H1 (cell line): Measurements from ENCODE around the gene C7orf57. TPM values are rescaled to one million over a fixed set of nuclear protein-coding genes. Genes with fewer than 3 reads are reported as not detected.

Experiments
- CTCF ChIA-PET: fragments of 300-600 bp; sonication (Branson Sonifier 250); formaldehyde crosslinking; loops from one replicate; lab custom pipeline; 2021; ENCODE audit not compliant: partially characterized antibody; lab: Charles Lee
- POLR2A ChIA-PET: fragments of 300-600 bp; sonication (Branson Sonifier 250); formaldehyde crosslinking; loops from one replicate; lab custom pipeline; 2021; ENCODE audit warnings: inconsistent platforms; ENCODE audit not compliant: partially characterized antibody; lab: Charles Lee
- DNase-seq, 2 experiments: peaks; one replicate each; pipeline versions ENCODE4 v3.0.0 to v3.0.0-alpha.2; 2010 to 2022; ENCODE audit warnings: low spot score in 2 of 2, low read depth in 1 of 2, mixed read lengths in 1 of 2
- FAIRE-seq: peaks from 2 replicates; lab custom pipeline; 2011; peaks lifted over from hg19 to GRCh38; lab: Jason Lieb, UNC
- H2AFZ ChIP-seq: 2 replicates; pipeline ENCODE4 v1.8.1; 2012; ENCODE audit warnings: low read length, inconsistent platforms
- H2AK5ac ChIP-seq: 2 replicates; pipeline ENCODE4 v1.6.1; 2013; ENCODE audit warnings: low read depth, low read length
- H2BK120ac ChIP-seq: replicated peaks from 2 replicates; pipeline ENCODE3; 2013; ENCODE audit warnings: low read depth, low read length, inconsistent platforms
- H2BK12ac ChIP-seq: 2 replicates; pipeline ENCODE4 v1.6.1; 2013; ENCODE audit warnings: low read depth, low read length
- H2BK15ac ChIP-seq: 2 replicates; pipeline ENCODE4 v1.6.1; 2013; ENCODE audit warnings: low read length
- H2BK20ac ChIP-seq: 2 replicates; pipeline ENCODE4 v1.6.1; 2013; ENCODE audit warnings: low read length
- H2BK5ac ChIP-seq: 2 replicates; pipeline ENCODE4 v1.6.1; 2013; ENCODE audit warnings: low read depth, low read length
- H3K14ac ChIP-seq: 2 replicates; pipeline ENCODE4 v1.6.1; 2013; ENCODE audit warnings: inconsistent platforms; ENCODE audit not compliant: insufficient read length
- H3K18ac ChIP-seq: 2 replicates; pipeline ENCODE4 v1.6.1; 2013; ENCODE audit warnings: low read length; ENCODE audit errors: extremely low read depth
- H3K23ac ChIP-seq: 2 replicates; pipeline ENCODE4 v1.6.1; 2013; ENCODE audit warnings: inconsistent platforms; ENCODE audit not compliant: insufficient read length
- H3K23me2 ChIP-seq: 2 replicates; pipeline ENCODE4 v1.6.1; 2013; ENCODE audit warnings: low read depth, low read length
- H3K27ac ChIP-seq: 2 replicates; pipeline ENCODE4 v1.6.1; 2011; ENCODE audit warnings: low read depth, low read length, inconsistent platforms
- H3K27me3 ChIP-seq, 4 experiments: replicated peaks in 1 of 4; 1 replicate in 1 of 4; 2 replicates in 3 of 4; pipeline versions ENCODE4 v1.6.1 to v1.8.1; 2011 to 2013; ENCODE audit warnings: low read length in 3 of 4, mild to moderate bottlenecking in 3 of 4, inconsistent platforms in 2 of 4, mixed read lengths in 2 of 4, moderate library complexity in 1 of 4; ENCODE audit not compliant: control insufficient read depth in 3 of 4, insufficient read depth in 3 of 4; ENCODE audit errors: extremely low read depth in 1 of 4
- H3K36me3 ChIP-seq, 4 experiments: 2 replicates each; pipeline versions ENCODE4 v1.6.1 to v1.8.1; 2011 to 2013; ENCODE audit warnings: mild to moderate bottlenecking in 4 of 4, low read length in 3 of 4, moderate library complexity in 2 of 4, control low read depth in 1 of 4, inconsistent platforms in 1 of 4; ENCODE audit not compliant: insufficient read depth in 4 of 4, control insufficient read depth in 2 of 4
- H3K4ac ChIP-seq: replicated peaks from 2 replicates; pipeline ENCODE3; 2013; ENCODE audit warnings: low read length, low read depth, mixed read lengths, inconsistent platforms; ENCODE audit not compliant: insufficient read length
- H3K4me1 ChIP-seq, 4 experiments: replicated peaks in 1 of 4; 1 replicate in 1 of 4; 2 replicates in 3 of 4; pipeline versions ENCODE4 v1.6.1 to v1.8.1; 2011 to 2013; ENCODE audit warnings: low read length in 3 of 4, inconsistent platforms in 2 of 4, mixed read lengths in 1 of 4; ENCODE audit not compliant: insufficient read depth in 4 of 4, control insufficient read depth in 3 of 4
- H3K4me2 ChIP-seq, 2 experiments: 2 replicates each; pipeline versions ENCODE4 v1.6.1 to v1.8.1; 2011 to 2013; ENCODE audit warnings: low read depth in 2 of 2, low read length in 2 of 2, control low read depth in 1 of 2, inconsistent platforms in 1 of 2, mild to moderate bottlenecking in 1 of 2; ENCODE audit not compliant: insufficient read depth in 1 of 2
- H3K4me3 ChIP-seq, 4 experiments: fragments of 200-600, 300-600 bp in 1 of 4; sonication (generic), shearing (Covaris generic), sonication (Bioruptor Twin) in 1 of 4; 2 replicates each; pipeline versions ENCODE4 v1.5.1 to v1.8.1; 2011 to 2016; ENCODE audit warnings: low read length in 4 of 4, low read depth in 3 of 4, control low read depth in 2 of 4, inconsistent platforms in 2 of 4, mild to moderate bottlenecking in 2 of 4, mixed read lengths in 1 of 4, moderate library complexity in 1 of 4; ENCODE audit not compliant: insufficient read depth in 2 of 4; ENCODE audit errors: extremely low read depth in 1 of 4
- H3K56ac ChIP-seq: replicated peaks from 2 replicates; pipeline ENCODE3; 2013; ENCODE audit warnings: low read depth, mild to moderate bottlenecking, mixed read lengths, low read length, inconsistent platforms; ENCODE audit not compliant: insufficient read length
- H3K79me1 ChIP-seq: 2 replicates; pipeline ENCODE4 v1.6.1; 2013; ENCODE audit warnings: low read depth, low read length, control low read depth
- H3K79me2 ChIP-seq, 2 experiments: 2 replicates each; pipeline versions ENCODE4 v1.6.1 to v1.8.1; 2012 to 2013; ENCODE audit warnings: low read length in 2 of 2, mild to moderate bottlenecking in 2 of 2, inconsistent platforms in 1 of 2; ENCODE audit not compliant: insufficient read depth in 2 of 2, control insufficient read depth in 1 of 2
- H3K9ac ChIP-seq, 4 experiments: replicated peaks in 1 of 4; 1 replicate in 1 of 4; 2 replicates in 3 of 4; pipeline versions ENCODE4 v1.6.1 to v1.8.1; 2011 to 2013; ENCODE audit warnings: low read depth in 3 of 4, low read length in 3 of 4, control low read depth in 2 of 4, mild to moderate bottlenecking in 2 of 4, moderate library complexity in 2 of 4, inconsistent platforms in 1 of 4; ENCODE audit errors: extremely low read depth in 1 of 4
- H3K9me3 ChIP-seq, 2 experiments: 2 replicates each; pipeline versions ENCODE4 v1.6.1 to v1.8.1; 2012 to 2013; ENCODE audit warnings: mild to moderate bottlenecking in 2 of 2, moderate library complexity in 2 of 2, control low read depth in 1 of 2, inconsistent platforms in 1 of 2, low read depth in 1 of 2, low read length in 1 of 2, mixed read lengths in 1 of 2; ENCODE audit not compliant: insufficient read depth in 2 of 2
- H4K20me1 ChIP-seq, 2 experiments: replicated peaks in 1 of 2; 2 replicates each; pipeline versions ENCODE3 to v1.8.1; 2011 to 2013; ENCODE audit warnings: inconsistent platforms in 2 of 2, low read length in 2 of 2, mild to moderate bottlenecking in 1 of 2; ENCODE audit not compliant: insufficient read depth in 2 of 2, control insufficient read depth in 1 of 2
- H4K5ac ChIP-seq: 2 replicates; pipeline ENCODE4 v1.6.1; 2013; ENCODE audit warnings: low read length, low read depth, mixed read lengths, inconsistent platforms; ENCODE audit not compliant: insufficient read length
- H4K8ac ChIP-seq: 2 replicates; pipeline ENCODE4 v1.8.0; 2013; ENCODE audit warnings: mild to moderate bottlenecking, moderate library complexity, low read length, inconsistent platforms; ENCODE audit not compliant: insufficient read depth; ENCODE audit errors: extremely low read depth
- H4K91ac ChIP-seq: replicated peaks from 2 replicates; pipeline ENCODE3; 2013; ENCODE audit warnings: low read length, mixed read lengths, inconsistent platforms; ENCODE audit not compliant: insufficient read length
- ATF2 ChIP-seq: IDR thresholded peaks from 2 replicates; pipeline ENCODE4 v1.6.1; 2012; ENCODE audit warnings: low read length, inconsistent platforms
- BRCA1 ChIP-seq: IDR thresholded peaks from 2 replicates; pipeline ENCODE4 v1.6.1; 2012; ENCODE audit warnings: low read depth, low read length, improper control_type of control experiment
- HDAC6 ChIP-seq: IDR thresholded peaks from one replicate; pipeline ENCODE4 v1.7.1; 2012; ENCODE audit warnings: low read depth, mild to moderate bottlenecking, inconsistent platforms, low read length, moderate library complexity
- NANOG ChIP-seq: IDR thresholded peaks from 2 replicates; pipeline ENCODE4 v1.6.1; 2011; ENCODE audit warnings: low read length, low read depth, mild to moderate bottlenecking, inconsistent platforms; ENCODE audit not compliant: insufficient read depth, poor library complexity, severe bottlenecking
- PHF8 ChIP-seq: fragments of 200-600 bp; sonication (generic); conservative IDR thresholded peaks from 2 replicates; pipeline ENCODE4 v1.7.1; 2012; ENCODE audit warnings: low read depth, mild to moderate bottlenecking, inconsistent platforms, low read length, moderate library complexity
- RXRA ChIP-seq: IDR thresholded peaks from 2 replicates; pipeline ENCODE4 v1.6.1; 2011; ENCODE audit warnings: low read depth, mild to moderate bottlenecking, low read length, moderate library complexity; ENCODE audit not compliant: insufficient read depth
- SIRT6 ChIP-seq: IDR thresholded peaks from one replicate; pipeline ENCODE4 v1.7.1; 2012; ENCODE audit warnings: low read length, inconsistent platforms
- SP1 ChIP-seq: IDR thresholded peaks from 2 replicates; pipeline ENCODE4 v1.6.1; 2011; ENCODE audit warnings: low read depth, low read length
- TAF7 ChIP-seq: optimal IDR thresholded peaks from 2 replicates; pipeline ENCODE3; 2011; ENCODE audit warnings: low read depth, mild to moderate bottlenecking, inconsistent platforms, low read length, moderate library complexity, borderline replicate concordance
- WGBS, 2 experiments: shearing (Covaris generic) in 1 of 2; methylation state at CpG; one replicate each; pipeline versions ENCODE4 v1.1.6 to v1.1.7; 2013 to 2015; ENCODE audit warnings: low lambda C conversion rate in 2 of 2, mixed read lengths in 2 of 2, inconsistent platforms in 1 of 2, low coverage in 1 of 2, missing lambda C conversion rate in 1 of 2; ENCODE audit not compliant: insufficient replicate concordance in 2 of 2, insufficient coverage in 1 of 2, insufficient read length in 1 of 2; ENCODE audit errors: extremely low coverage in 1 of 2, missing lambda C conversion rate in 1 of 2; 5-methylcytosine and 5-hydroxymethylcytosine counted together
- polyA plus RNA-seq, 7 experiments: library from polyadenylated mRNA; depleted of rRNA in 3 of 7; stranded (reverse) in 5 of 7; unstranded in 2 of 7; fragments of >200 nt in 5 of 7; fragments of 200-250 nt in 2 of 7; gene quantifications; 1 replicate in 5 of 7; 2 replicates in 1 of 7; 4 replicates in 1 of 7; pipeline versions ENCODE4 v1.2.1 to v1.2.3, GENCODE V29; 2011 to 2013; ENCODE audit warnings: missing spikeins in 2 of 7, mixed read lengths in 2 of 7
- total RNA-seq: library from RNA; stranded (reverse); fragmentation: NEBNext Ultra II Directional; extraction: Animal tissue kit (Norgen Biotek cat#: 25700); gene quantifications from 2 replicates; pipeline ENCODE4 v1.2.1, GENCODE V29; 2021
- TF ChIP-seq, protein P1 (sequence below), 3 experiments: IDR thresholded peaks; 1 replicate in 2 of 3; 2 replicates in 1 of 3; pipeline versions ENCODE4 v1.5.1 to v1.6.1; 2011; ENCODE audit warnings: low read length in 3 of 3, mild to moderate bottlenecking in 3 of 3, inconsistent platforms in 2 of 3, low read depth in 1 of 3, moderate library complexity in 1 of 3; ENCODE audit not compliant: insufficient read depth in 1 of 3; ENCODE audit errors: control extremely low read depth in 1 of 3

The C7orf57 gene
- total and polyA plus RNA-seq, 2 of the 8 experiments (the other 6 are each of a cell fraction or from before 2014, with no cell fraction given): 0.08 to 0.56 TPM

GRCh38 chr7:48017674-48018073 is 17.7 kb upstream of the C7orf57 start:
- 88% methylated on average over 4 of the region's 4 CpGs; no CpG with 5 or more reads in 1 of the 2 experiments for WGBS, 2 experiments
- TF ChIP-seq, protein P1, sequence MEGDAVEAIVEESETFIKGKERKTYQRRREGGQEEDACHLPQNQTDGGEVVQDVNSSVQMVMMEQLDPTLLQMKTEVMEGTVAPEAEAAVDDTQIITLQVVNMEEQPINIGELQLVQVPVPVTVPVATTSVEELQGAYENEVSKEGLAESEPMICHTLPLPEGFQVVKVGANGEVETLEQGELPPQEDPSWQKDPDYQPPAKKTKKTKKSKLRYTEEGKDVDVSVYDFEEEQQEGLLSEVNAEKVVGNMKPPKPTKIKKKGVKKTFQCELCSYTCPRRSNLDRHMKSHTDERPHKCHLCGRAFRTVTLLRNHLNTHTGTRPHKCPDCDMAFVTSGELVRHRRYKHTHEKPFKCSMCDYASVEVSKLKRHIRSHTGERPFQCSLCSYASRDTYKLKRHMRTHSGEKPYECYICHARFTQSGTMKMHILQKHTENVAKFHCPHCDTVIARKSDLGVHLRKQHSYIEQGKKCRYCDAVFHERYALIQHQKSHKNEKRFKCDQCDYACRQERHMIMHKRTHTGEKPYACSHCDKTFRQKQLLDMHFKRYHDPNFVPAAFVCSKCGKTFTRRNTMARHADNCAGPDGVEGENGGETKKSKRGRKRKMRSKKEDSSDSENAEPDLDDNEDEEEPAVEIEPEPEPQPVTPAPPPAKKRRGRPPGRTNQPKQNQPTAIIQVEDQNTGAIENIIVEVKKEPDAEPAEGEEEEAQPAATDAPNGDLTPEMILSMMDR (IDR thresholded peaks at IDR 0.05; ENCODE audit: control extremely low read depth in 1 of 3, insufficient read depth in 1 of 3, low read depth in 1 of 3, low read length in 3 of 3): no peak
- no peak for TF ChIP-seq ATF2
- TF ChIP-seq HDAC6: no peak
- no peak for TF ChIP-seq RXRA
- no peak for TF ChIP-seq BRCA1
- no peak for TF ChIP-seq TAF7
- no peak for TF ChIP-seq SIRT6
- TF ChIP-seq PHF8: no peak
- no peak for TF ChIP-seq NANOG
- TF ChIP-seq SP1: no peak

More at GRCh38 chr7:48017674-48018073, 17.7 kb upstream of the C7orf57 start:
- H2BK20ac ChIP-seq: no peak overlapping the region
- H3K27ac ChIP-seq: no peak overlapping the region
- DNase-seq (no peak), FAIRE-seq (no peak)
- H2AFZ ChIP-seq: no peak overlapping the region
- H3K14ac ChIP-seq: no peak overlapping the region
- no peak overlapping the region for H4K91ac ChIP-seq
- H4K20me1 ChIP-seq: no peaks in the 10 kb centered on the region
- H3K56ac ChIP-seq: no peak overlapping the region
- no peaks in the 10 kb centered on the region for H3K9me3 ChIP-seq
- H3K23me2 ChIP-seq: 0 out of 2 replicates have a peak, but pooled peaks cover 2% of the 10 kb centered on the region
- no peak overlapping the region for H2BK15ac ChIP-seq
- H3K23ac ChIP-seq: no peak overlapping the region
- H2BK5ac ChIP-seq: no peak overlapping the region
- no peak overlapping the region for H3K4me3 ChIP-seq
- no peaks in the 10 kb centered on the region for H3K79me2 ChIP-seq
- H2AK5ac ChIP-seq: no peak overlapping the region
- no peak overlapping the region for H2BK120ac ChIP-seq
- no peak overlapping the region for H3K18ac ChIP-seq
- H4K5ac ChIP-seq: no peak overlapping the region
- ChIA-PET CTCF (interaction anchor here (0.6 kb wide), 1 partner anchor 187 kb away, joined by 3 read pairs; no protein-coding TSS in a partner anchor), POLR2A (no interaction called here)
- no peaks in the 10 kb centered on the region for H3K36me3 ChIP-seq
- H3K4me2 ChIP-seq: no peak overlapping the region
- no peak overlapping the region for H2BK12ac ChIP-seq
- H3K4me1 ChIP-seq: no peaks in the 10 kb centered on the region
- no peak overlapping the region for H4K8ac ChIP-seq
- no peaks in the 10 kb centered on the region for H3K27me3 ChIP-seq
- no peaks in the 10 kb centered on the region for H3K79me1 ChIP-seq
- H3K4ac ChIP-seq: no peak overlapping the region
- no peak overlapping the region for H3K9ac ChIP-seq
